Suprapubic skin (tissue), 4 donors: ENCODE data around the gene KLHL29. TPM values are rescaled to one million over a fixed set of nuclear protein-coding genes. Genes with fewer than 3 reads are reported as not detected.
"Not testable (repeated sequence)": the region's sequence is repeated elsewhere in the genome, so short reads cannot be mapped to it uniquely, and the experiment has no call there.

ENCODE experiments used
- DNase-seq, 2 donors: peaks; one replicate each; pipeline ENCODE4 v3.0.0-alpha.2; 2019; ENCODE audit warnings: low spot score in 2 of 2
- H3K27ac ChIP-seq: fragments of 200-600 bp; sonication (generic); one replicate; pipeline ENCODE4 v1.5.1; 2019
- H3K27me3 ChIP-seq: fragments of 200-600 bp; sonication (generic); one replicate; pipeline ENCODE4 v1.5.1; 2019
- H3K36me3 ChIP-seq: fragments of 200-600 bp; sonication (generic); one replicate; pipeline ENCODE4 v1.5.1; 2019
- H3K4me1 ChIP-seq: fragments of 200-600 bp; sonication (generic); one replicate; pipeline ENCODE4 v1.5.1; 2019
- H3K4me3 ChIP-seq: fragments of 200-600 bp; sonication (generic); one replicate; pipeline ENCODE4 v1.5.1; 2019; ENCODE audit warnings: mild to moderate bottlenecking
- H3K9me3 ChIP-seq: fragments of 200-600 bp; sonication (generic); one replicate; pipeline ENCODE4 v1.5.1; 2019
- CTCF ChIP-seq, 2 donors: fragments of 200-600 bp in 1 of 2; fragments of 450-650 bp in 1 of 2; sonication (generic) in 1 of 2; IDR thresholded peaks; one replicate each; pipeline ENCODE4 v1.5.1; 2016 to 2019; ENCODE audit warnings: antibody characterized with exemption in 2 of 2, mild to moderate bottlenecking in 1 of 2, moderate library complexity in 1 of 2
- EP300 ChIP-seq: sonication (generic); formaldehyde crosslinking; IDR thresholded peaks from one replicate; pipeline ENCODE4 v1.6.1; 2017; ENCODE audit warnings: antibody characterized with exemption
- POLR2A ChIP-seq, 2 donors: fragments of 450-650 bp; IDR thresholded peaks; one replicate each; pipeline ENCODE4 v1.6.1; 2017; ENCODE audit warnings: antibody characterized with exemption in 2 of 2, mild to moderate bottlenecking in 2 of 2, moderate library complexity in 2 of 2
- POLR2AphosphoS5 ChIP-seq, 3 donors: sonication (generic); formaldehyde crosslinking; IDR thresholded peaks; one replicate each; pipeline ENCODE4 v1.6.1; 2017; ENCODE audit warnings: antibody characterized with exemption in 3 of 3
- WGBS: methylation state at CpG from one replicate; pipeline ENCODE4 v1.1.5; 2018; 5-methylcytosine and 5-hydroxymethylcytosine counted together
- total RNA-seq, 4 donors: library from RNA; depleted of rRNA; stranded (reverse); fragments of >200 nt; gene quantifications; one replicate each; pipeline ENCODE4 v1.1.0, GENCODE V29; 2016

Gene KLHL29
- total RNA-seq, 4 donors from 2014 or later: 17.1 to 30.8 (median 20.7) TPM

GRCh38 chr2:23387845-23388244 is 2.9 kb downstream of the KLHL29 start:
- Histone ChIP-seq H3K4me1 (peaks cover 35% of the 10 kb centered on the region), H3K4me3 (no peak overlapping the region), H3K36me3 (no peaks in the 10 kb centered on the region), H3K9me3 (no peaks in the 10 kb centered on the region), H3K27me3 (peaks cover 25% of the 10 kb centered on the region), H3K27ac (no peak overlapping the region)
- 80% methylated on average over 3 of the region's 3 CpGs for WGBS
- no peak for TF ChIP-seq CTCF (IDR thresholded peaks at IDR 0.05)
- no peak for TF ChIP-seq POLR2AphosphoS5 (IDR thresholded peaks at IDR 0.05)
- TF ChIP-seq EP300: no peak
- no peak for TF ChIP-seq POLR2A (IDR thresholded peaks at IDR 0.05)
- no peak for DNase-seq

- peaks cover 25% of the 10 kb centered on the region for H3K27me3 ChIP-seq
- WGBS: 94% methylated on average over 3 of the region's 3 CpGs
Measured at GRCh38 chr2:23388294-23388693, 3.3 kb downstream of the KLHL29 start.

GRCh38 chr2:23388756-23389514 is 4.0 kb downstream of the KLHL29 start:
- H3K4me1 ChIP-seq: peaks cover 35% of the 10 kb centered on the region
- WGBS: 92% methylated on average over 4 of the region's 4 CpGs

More at GRCh38 chr2:23388294-23388693, 3.3 kb downstream of the KLHL29 start:
- Histone ChIP-seq H3K9me3 (no peaks in the 10 kb centered on the region), H3K4me3 (no peak overlapping the region), H3K27ac (no peak overlapping the region), H3K4me1 (peaks cover 35% of the 10 kb centered on the region), H3K36me3 (no peaks in the 10 kb centered on the region)
- no peak for TF ChIP-seq CTCF (IDR thresholded peaks at IDR 0.05)
- TF ChIP-seq POLR2A (IDR thresholded peaks at IDR 0.05): no peak
- TF ChIP-seq POLR2AphosphoS5 (IDR thresholded peaks at IDR 0.05): no peak
- no peak for TF ChIP-seq EP300
- DNase-seq: no peak

GRCh38 chr2:23390152-23390551 is 5.2 kb downstream of the KLHL29 start:
- no peak overlapping the region for H3K4me3 ChIP-seq
- no peak overlapping the region for H3K27ac ChIP-seq
- H3K27me3 ChIP-seq: peaks cover 25% of the 10 kb centered on the region
- no peaks in the 10 kb centered on the region for H3K36me3 ChIP-seq
- 52% methylated on average over 11 of the region's 11 CpGs for WGBS
- H3K4me1 ChIP-seq: peaks cover 28% of the 10 kb centered on the region
- no peak for DNase-seq
- H3K9me3 ChIP-seq: no peaks in the 10 kb centered on the region
- TF ChIP-seq POLR2AphosphoS5 (IDR thresholded peaks at IDR 0.05) (no peak), EP300 (no peak), CTCF (IDR thresholded peaks at IDR 0.05) (no peak), POLR2A (IDR thresholded peaks at IDR 0.05) (no peak)

More at GRCh38 chr2:23388756-23389514, 4.0 kb downstream of the KLHL29 start:
- H3K27ac ChIP-seq: no peak overlapping the region
- TF ChIP-seq EP300 (no peak), POLR2AphosphoS5 (IDR thresholded peaks at IDR 0.05) (no peak), POLR2A (IDR thresholded peaks at IDR 0.05) (no peak), CTCF (IDR thresholded peaks at IDR 0.05) (no peak)
- no peak overlapping the region for H3K4me3 ChIP-seq
- no peaks in the 10 kb centered on the region for H3K9me3 ChIP-seq
- H3K36me3 ChIP-seq: no peaks in the 10 kb centered on the region
- no peak for DNase-seq
- H3K27me3 ChIP-seq: peaks cover 25% of the 10 kb centered on the region

- not testable (repeated sequence) for H3K36me3 ChIP-seq, H3K9me3 ChIP-seq, H3K4me3 ChIP-seq, H3K27ac ChIP-seq, DNase-seq
- Histone ChIP-seq H3K27me3 (peaks cover 15% of the 10 kb centered on the region), H3K4me1 (peaks cover 18% of the 10 kb centered on the region)
- WGBS: 87% methylated on average over 10 of the region's 10 CpGs
Measured at GRCh38 chr2:23391237-23391736, 6.3 kb downstream of the KLHL29 start.
